Erythroblast (primary cell): Measurements from ENCODE around the gene PTGES.

Experiments
- GATA1 ChIP-seq: IDR thresholded peaks from 2 replicates; pipeline ENCODE4 v1.6.1; 2011; ENCODE audit warnings: low read depth, mild to moderate bottlenecking, control low read depth, low read length, moderate library complexity
- POLR2A ChIP-seq: IDR thresholded peaks from 2 replicates; pipeline ENCODE4 v1.6.1; 2011; ENCODE audit warnings: mild to moderate bottlenecking, low read length

DNA sequence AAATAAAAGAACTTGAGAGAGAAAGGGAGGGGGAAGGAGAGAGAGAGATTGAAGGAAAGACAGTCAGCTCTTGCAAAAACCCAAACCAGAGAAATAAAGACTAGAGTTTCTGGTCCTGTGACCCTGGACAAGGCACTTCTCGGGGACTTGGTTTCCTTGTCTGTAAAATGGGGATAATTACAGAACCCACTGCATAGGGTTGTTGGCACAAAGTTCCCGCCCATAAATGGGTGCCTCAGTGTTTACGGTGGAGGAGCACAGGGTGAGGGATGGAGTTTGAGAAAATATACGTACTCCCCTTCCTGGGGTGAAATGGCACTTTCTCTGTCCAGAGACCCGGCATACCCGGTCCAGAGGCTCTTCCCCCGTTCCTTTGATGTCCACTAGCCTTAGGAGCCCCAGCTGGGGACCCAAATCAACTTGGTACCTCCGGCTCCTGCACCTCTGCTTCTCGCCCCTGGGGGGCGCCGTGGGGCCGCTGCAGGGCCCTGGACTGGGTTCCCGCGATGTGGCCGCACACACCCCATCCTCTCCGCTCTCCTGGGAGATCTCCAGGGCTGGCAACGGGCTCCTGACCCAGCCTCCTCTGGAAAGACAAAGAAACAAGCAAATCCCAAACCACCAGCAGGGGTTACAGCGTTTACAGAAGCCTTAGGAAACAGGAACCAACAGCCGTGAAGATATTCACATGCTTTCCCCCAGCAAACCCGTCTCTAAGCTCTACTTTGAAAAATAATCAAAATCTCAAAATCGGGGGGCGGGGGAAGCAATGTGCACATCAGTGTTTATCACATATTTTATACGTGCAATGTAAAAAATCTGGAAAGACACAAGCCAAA lies 26.3 kb downstream of the PTGES start:
- TF ChIP-seq GATA1 (no peak), POLR2A (no peak)
